Activated T-cell treated with anti-CD3 and anti-CD28 coated beads, Interleukin-2, amount 50 U/mL, for 4 hours (primary cell): ENCODE measurements around the gene PTPRS. TPM values are rescaled to one million over a fixed set of nuclear protein-coding genes. Genes with fewer than 3 reads are reported as not detected.

Experiments
- ATAC-seq, 2 donors: fragments of 200-7000 bp; cut with Tn5 transposase; one replicate each; pipeline ENCODE4 v1.10.0; 2021
- DNase-seq: peaks from one replicate; pipeline ENCODE4 v3.0.0-alpha.2; 2020
- H3K27me3 Mint-ChIP-seq: one replicate; pipeline ENCODE4 v1.8.0; 2021; ENCODE audit warnings: low read depth, mixed read lengths
- H3K36me3 Mint-ChIP-seq: one replicate; pipeline ENCODE4 v1.8.0; 2022; ENCODE audit warnings: mixed read lengths; ENCODE audit not compliant: insufficient read depth
- H3K4me1 Mint-ChIP-seq: one replicate; pipeline ENCODE4 v1.8.0; 2021; ENCODE audit warnings: low read depth, mixed read lengths
- H3K4me3 Mint-ChIP-seq: one replicate; pipeline ENCODE4 v1.8.0; 2021; ENCODE audit warnings: mild to moderate bottlenecking, moderate library complexity, mixed read lengths
- H3K9me3 Mint-ChIP-seq: one replicate; pipeline ENCODE4 v1.8.0; 2021; ENCODE audit warnings: mixed read lengths
- total RNA-seq, 3 donors: library from RNA; stranded (reverse); gene quantifications; one replicate each; pipeline ENCODE4 v1.2.1, GENCODE V29; 2021

PTPRS gene
- total RNA-seq, 3 donors from 2014 or later, result 0.79 to 1.3 (median 0.92) TPM

DNA sequence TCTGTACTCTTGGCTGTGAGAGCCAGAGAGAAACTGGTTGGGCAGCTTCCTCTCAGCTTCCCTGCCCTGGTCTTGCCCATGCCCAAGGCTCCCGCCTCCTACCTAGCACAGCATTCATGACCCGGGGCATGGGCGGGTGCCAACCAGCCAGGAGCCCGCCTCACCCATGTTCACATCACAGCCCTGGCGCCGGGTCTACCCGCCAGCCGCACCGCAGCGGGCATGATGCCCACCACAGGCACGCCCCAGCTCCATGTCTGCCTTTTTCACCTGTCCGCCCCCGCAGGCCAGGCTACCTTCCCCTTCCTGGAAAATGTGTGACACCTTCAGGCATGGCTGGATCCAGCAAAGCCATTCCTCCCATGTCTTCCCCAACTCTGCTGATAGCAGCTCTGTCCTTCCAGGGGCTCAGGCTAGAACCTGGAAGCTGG lies 42.1 kb downstream of the PTPRS start:
- Mint-ChIP-seq H3K9me3 (peaks cover 4% of the 10 kb centered on the region), H3K4me1 (no peaks in the 10 kb centered on the region), H3K4me3 (no peak overlapping the region), H3K27me3 (no peaks in the 10 kb centered on the region), H3K36me3 (no peaks in the 10 kb centered on the region)
- ATAC-seq (no peak), DNase-seq (no peak)

DNA sequence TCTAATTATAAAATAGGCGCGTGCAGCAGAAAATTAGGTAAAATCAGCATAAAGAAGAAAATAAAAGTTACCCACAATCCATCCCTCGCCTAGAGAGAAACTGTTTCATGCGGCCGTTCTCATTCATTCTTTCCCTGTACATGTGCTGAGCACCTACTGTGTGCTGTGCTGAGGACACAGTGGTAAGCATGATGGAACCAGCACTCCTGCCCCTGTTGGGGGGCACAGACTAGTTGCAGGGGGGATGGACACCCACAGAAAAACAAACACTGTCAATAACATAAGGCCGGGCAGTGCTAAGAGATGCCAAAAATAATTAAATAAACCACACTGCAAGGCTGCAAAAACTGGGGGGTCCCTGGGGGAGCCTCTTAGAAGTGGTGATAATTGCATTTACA lies 43.3 kb downstream of the PTPRS start:
- ATAC-seq, result no peak
- Mint-ChIP-seq H3K9me3 (peaks cover 4% of the 10 kb centered on the region), H3K4me1 (peaks cover 4% of the 10 kb centered on the region), H3K27me3 (peaks cover 2% of the 10 kb centered on the region), H3K36me3 (no peaks in the 10 kb centered on the region), H3K4me3 (no peak overlapping the region)
- no peak for DNase-seq

DNA sequence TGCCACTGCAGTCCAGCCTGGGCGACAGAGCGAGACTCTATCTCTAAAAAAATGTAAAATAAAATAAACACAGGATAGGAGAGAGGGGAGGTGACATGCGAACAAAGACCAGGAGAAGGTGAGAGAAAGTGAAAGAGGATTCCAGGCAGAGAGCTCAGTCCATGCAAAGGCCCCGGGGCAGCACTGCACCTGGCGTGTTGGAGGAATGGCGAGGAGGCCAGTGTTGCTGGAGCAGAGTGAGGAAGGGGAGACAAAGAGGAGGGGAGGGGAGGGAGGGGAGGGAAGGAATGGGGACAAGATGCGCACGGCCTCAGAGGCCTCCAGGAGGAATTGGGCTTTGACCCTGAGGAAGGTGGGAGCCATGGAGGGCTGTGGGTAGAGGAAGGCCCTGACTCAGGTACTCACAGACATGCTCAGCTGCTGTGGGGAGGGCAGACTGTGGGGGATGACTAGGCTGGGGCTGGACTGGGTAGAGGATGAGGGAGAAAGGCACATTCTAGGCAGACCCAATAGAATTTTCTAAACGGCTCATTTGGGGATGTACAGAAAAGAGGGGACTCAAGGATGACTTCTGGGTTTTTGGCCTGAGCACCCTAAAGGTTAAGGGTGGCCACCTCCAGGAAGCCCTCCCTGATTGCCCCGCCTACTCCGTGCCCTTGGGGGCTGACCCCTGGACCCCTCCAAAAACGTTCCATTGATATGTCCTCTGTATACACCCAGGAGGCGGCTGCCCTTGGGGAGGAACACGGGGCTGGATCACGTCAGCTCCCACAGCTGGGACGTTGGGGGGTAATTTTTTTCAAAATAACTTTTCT lies 43.9 kb downstream of the PTPRS start:
- Mint-ChIP-seq H3K4me1 (peaks cover 10% of the 10 kb centered on the region), H3K36me3 (no peaks in the 10 kb centered on the region), H3K27me3 (peaks cover 8% of the 10 kb centered on the region), H3K9me3 (peaks cover 4% of the 10 kb centered on the region), H3K4me3 (no peak overlapping the region)
- no peak for DNase-seq
- ATAC-seq, result no peak

DNA sequence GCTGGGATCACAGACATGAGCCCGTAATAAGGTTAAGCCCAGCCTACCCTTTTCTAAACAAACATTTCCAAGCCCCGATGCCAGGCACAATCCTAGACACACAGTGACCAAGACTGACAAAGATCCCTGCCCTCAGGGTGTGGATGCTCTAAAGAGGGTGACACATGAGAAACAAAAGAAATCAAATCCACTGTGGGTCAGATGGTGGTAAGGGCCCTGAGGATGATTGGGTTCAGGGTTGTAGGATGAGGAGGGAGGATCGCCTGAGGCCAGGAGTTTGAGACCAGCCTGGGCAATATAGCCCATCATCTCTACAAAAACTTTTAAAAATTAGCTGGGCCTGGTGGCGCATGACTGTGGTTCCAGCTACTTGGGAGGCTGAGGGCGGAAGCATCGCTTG lies 44.6 kb downstream of the PTPRS start:
- H3K9me3 Mint-ChIP-seq, result peaks cover 4% of the 10 kb centered on the region
- H3K4me3 Mint-ChIP-seq, result no peak overlapping the region

DNA sequence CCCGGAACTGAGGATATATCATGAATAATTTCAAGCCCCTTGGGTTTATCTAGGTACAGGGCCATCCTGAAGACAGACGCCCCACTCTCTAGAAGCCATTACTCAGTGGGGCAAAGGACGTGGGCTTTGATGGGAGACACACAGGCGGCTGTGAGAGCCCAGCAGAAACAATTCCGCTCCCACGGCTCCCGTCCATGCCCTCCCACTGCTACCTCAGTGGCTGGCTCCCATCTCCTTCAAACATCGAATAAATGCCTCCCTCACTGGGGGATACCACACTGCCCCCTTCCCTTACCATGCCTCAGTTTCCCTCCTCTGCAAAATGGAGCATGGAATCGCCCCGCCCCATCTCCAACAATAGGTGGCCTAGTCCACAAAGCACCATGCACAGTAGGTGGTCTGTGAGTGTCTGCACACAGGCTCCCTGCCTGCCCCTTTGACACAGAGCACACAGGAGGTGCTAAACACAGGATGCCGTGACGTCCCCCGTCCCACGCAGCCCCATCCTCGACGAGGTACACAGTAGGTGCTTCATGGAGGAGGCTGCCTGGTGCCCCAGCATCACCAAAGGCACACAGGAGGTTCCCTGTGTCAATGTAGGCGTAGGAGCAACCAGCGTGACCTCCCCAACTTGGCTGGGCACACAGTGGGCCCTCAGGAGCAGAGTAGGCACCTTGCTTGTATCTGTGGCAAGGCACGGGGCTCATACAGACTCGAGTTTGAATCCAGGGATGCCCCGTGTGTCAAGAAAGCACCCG lies 46.0 kb downstream of the PTPRS start:
- DNase-seq (no peak), ATAC-seq (no peak)
- Mint-ChIP-seq H3K4me3 (peak overlapping the region; percentile 9), H3K9me3 (peaks cover 4% of the 10 kb centered on the region), H3K36me3 (no peaks in the 10 kb centered on the region), H3K4me1 (peaks cover 11% of the 10 kb centered on the region), H3K27me3 (peaks cover 19% of the 10 kb centered on the region)

More for the DNA sequence above, 44.6 kb downstream of the PTPRS start:
- no peak for ATAC-seq
- Mint-ChIP-seq H3K36me3 (no peaks in the 10 kb centered on the region), H3K27me3 (peaks cover 14% of the 10 kb centered on the region), H3K4me1 (peaks cover 11% of the 10 kb centered on the region)
- DNase-seq, result no peak

DNA sequence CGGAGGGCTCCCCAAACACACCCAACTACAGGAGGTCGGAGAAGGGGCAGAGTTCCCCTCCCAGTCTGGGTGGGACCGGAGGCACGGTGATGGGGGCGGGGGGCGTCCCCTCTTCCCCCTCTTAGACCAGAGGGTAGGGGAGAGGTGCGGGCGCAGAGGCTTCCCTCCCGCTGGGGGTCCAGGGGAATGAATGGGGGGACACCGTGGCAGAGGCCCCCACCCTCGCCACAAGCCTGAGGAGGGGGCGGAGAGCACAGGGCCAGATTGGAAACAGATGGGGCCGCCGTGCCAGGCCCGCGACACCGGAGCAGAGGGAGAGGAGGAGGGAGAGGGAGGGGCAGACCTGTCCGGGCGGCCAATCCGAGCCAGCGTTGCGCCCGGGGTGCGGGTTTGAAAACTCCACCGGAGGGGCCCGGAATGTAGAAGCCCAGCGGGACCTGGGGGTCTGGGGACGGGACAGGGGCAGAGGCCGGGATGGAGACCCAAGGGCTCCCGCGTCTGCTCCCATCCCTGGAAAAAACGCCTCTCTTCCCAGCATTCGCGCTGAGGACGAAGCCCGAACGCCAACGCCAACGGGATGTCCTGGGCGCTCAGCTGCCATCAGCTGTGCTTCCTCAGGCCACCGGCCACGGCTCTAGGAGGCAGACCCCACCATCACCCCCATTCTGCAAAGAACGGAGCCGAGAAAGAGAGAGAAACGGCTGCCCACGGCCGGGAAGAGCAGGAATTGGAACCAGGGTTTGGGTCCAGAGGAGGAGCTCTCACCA lies 46.8 kb downstream of the PTPRS start:
- Mint-ChIP-seq H3K4me1 (peaks cover 11% of the 10 kb centered on the region), H3K27me3 (peaks cover 24% of the 10 kb centered on the region), H3K9me3 (peaks cover 3% of the 10 kb centered on the region), H3K36me3 (no peaks in the 10 kb centered on the region), H3K4me3 (peak overlapping the region; percentile 71)
- ATAC-seq (peak; percentile 28 to 36), DNase-seq (no peak)

DNA sequence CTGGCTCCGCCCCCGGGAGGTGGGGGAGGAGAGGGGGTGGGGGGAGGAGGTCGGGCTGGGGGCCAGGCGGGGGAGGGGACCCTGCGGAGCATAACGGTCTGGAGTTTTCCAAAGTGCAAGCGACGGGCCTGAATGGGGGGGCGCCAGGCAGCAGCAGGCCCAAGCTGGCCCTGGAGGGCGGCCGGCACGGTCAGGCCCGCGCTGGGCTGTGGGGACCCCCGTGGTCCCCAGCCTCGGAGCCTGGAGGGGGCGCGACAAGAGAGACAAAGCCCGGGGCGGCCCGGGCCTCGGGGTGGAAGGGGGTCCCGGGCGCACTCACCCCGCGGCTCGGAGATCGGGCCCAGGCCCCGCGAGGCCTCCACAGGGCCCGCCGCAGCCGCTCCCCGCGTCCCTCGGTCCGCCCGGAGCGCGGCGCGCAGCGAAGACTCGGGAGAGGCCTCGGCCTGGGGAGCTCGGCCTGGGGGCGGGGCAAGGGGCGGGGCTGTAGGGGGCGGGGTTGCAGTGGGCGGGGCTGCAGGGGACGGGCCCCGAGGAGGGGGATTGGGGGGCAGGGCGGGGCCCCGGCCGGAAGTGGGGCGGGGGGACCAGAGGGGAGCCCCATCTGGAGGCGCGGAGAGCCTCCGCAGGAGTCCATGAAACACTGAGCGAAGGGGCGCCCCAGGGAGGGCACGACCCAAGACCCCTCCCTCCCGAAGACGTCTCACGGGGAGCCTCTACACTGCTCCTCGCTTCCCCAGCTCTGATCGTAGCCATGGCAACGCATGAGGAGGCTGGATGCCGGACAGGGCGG lies 47.6 kb downstream of the PTPRS start:
- Mint-ChIP-seq H3K9me3 (no peaks in the 10 kb centered on the region), H3K36me3 (no peaks in the 10 kb centered on the region), H3K4me3 (peak overlapping the region; percentile 71), H3K27me3 (peaks cover 24% of the 10 kb centered on the region), H3K4me1 (peaks cover 11% of the 10 kb centered on the region)
- ATAC-seq, result peak; percentile 84 to 86
- peak; percentile 43 for DNase-seq

DNA sequence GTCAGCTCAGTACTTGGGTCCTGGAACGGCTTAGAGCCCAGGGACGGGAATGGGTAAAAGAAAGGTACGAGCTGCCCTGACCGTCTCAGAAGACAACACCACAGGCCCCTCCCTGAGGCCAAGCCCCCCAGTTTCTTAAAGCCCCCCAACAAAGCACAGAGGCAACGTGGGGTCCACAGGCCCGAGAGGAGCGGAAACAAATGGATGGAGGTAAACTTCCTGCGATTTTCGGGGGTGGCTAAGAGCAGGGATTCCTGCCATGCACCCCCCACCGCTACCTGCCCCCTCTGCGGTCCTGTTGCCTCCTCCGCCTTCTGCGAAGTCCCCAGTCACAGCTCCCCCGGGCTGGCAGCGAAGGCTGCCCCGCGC lies 48.2 kb downstream of the PTPRS start:
- H3K4me3 Mint-ChIP-seq, result peak overlapping the region; percentile 69
- no peaks in the 10 kb centered on the region for H3K9me3 Mint-ChIP-seq
- H3K4me1 Mint-ChIP-seq, result peaks cover 11% of the 10 kb centered on the region
- H3K36me3 Mint-ChIP-seq, result no peaks in the 10 kb centered on the region
- H3K27me3 Mint-ChIP-seq, result peaks cover 24% of the 10 kb centered on the region
- DNase-seq (peak; percentile 20), ATAC-seq (peak; percentile 29 to 41)

DNA sequence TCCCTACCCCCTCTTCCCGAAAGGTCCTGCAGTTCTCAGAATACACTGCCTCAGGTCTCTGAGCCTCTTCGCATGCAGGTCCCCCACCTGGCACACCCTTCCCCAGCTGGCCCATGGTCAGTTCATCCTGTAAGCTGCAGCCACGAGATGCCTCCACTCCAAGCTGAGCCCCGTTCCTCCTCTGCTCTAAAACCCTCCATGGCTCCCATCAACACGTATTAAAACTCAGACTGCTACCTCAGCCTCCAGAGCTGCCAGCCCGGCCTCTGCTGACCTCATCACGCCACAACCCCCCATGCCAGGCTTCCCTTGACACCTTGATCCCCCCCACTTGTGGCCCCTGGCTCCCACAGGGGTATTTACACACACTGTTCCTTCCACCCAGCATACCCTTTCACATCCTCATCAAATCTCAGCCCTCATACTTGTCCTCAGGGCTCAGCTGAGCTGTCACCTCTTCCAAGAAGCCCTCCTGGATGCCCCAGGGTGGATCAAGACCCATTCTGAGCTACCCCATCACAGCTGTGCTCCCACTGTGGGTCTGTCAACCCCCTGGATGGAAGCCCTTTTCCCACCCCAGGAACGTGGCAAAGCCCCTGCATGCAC lies 48.9 kb downstream of the PTPRS start:
- Mint-ChIP-seq H3K4me1 (peaks cover 11% of the 10 kb centered on the region), H3K9me3 (no peaks in the 10 kb centered on the region), H3K36me3 (no peaks in the 10 kb centered on the region), H3K4me3 (peak overlapping the region; percentile 69), H3K27me3 (peaks cover 24% of the 10 kb centered on the region)
- no peak for ATAC-seq
- DNase-seq, result no peak

Other genes starting within 250 kb of the PTPRS start
- gene ZNRF4, start 114.6 kb upstream of the PTPRS start, total RNA-seq, result not detected
- gene TINCR, start 227.1 kb upstream of the PTPRS start, total RNA-seq, result 1 to 10 TPM in 1 of 3 donors, under 1 TPM in 2; 0.63 to 1.4 (median 0.81) TPM